GM10248 (cell line): Measurements from ENCODE around the gene NOXO1.
A peak's percentile ranks its signal among the peaks of the same experiment; 100 is the strongest.

ENCODE experiments used
- CTCF ChIA-PET: fragments of 300-600 bp; sonication (Branson Sonifier 250); formaldehyde crosslinking; extraction: SDS; loops from one replicate; lab custom pipeline; 2021; ENCODE audit warnings: antibody characterized with exemption; lab: Yijun Ruan, JAX
- POLR2A ChIA-PET: fragments of 350-650 bp; sonication (Branson Sonifier 250); formaldehyde crosslinking; extraction: SDS; loops from one replicate; lab custom pipeline; 2020; ENCODE audit warnings: antibody characterized with exemption; lab: Yijun Ruan, JAX
- DNase-seq: peaks from one replicate; pipeline ENCODE4 v3.0.0; 2012; ENCODE audit errors: extremely low spot score
- CTCF ChIP-seq: IDR thresholded peaks from 2 replicates; pipeline ENCODE4 v1.5.1; 2012; ENCODE audit warnings: mild to moderate bottlenecking, low read depth; ENCODE audit errors: extremely low read depth, missing control alignments, control extremely low read depth

The NOXO1 gene

GRCh38 chr16:1947369-1947670 lies 33.9 kb downstream of the NOXO1 start:
- CTCF ChIA-PET, result interaction anchor here (1.0 to 1.4 kb wide), 2 partner anchors 8 to 10 kb away, joined by 3 to 5 read pairs; no protein-coding TSS in a partner anchor
- no peak for DNase-seq
- POLR2A ChIA-PET, result interaction anchor here (0.6 kb wide), 1 partner anchor 414 kb away, joined by 5 read pairs; the partner anchor contains the start of gene TMEM204
- TF ChIP-seq CTCF, result no peak

GRCh38 chr16:1946495-1947368 lies 34.5 kb downstream of the NOXO1 start:
- no peak for DNase-seq
- ChIA-PET POLR2A (interaction anchor here (0.6 to 1.4 kb wide), 3 partner anchors 18 to 413 kb away, joined by 3 to 5 read pairs (median 4); partner anchors contain the start of genes RPS2, TMEM204 and TRAF7), CTCF (interaction anchor here (1.0 to 1.6 kb wide), 3 partner anchors 9 to 12 kb away, joined by 3 to 5 read pairs (median 5); partner anchors contain the start of gene NDUFB10)
- TF ChIP-seq CTCF, result no peak

- no peak for TF ChIP-seq CTCF
- CTCF ChIA-PET, result interaction anchor here (1.2 to 1.6 kb wide), 3 partner anchors 10 to 17 kb away, joined by 3 to 5 read pairs (median 5); partner anchors contain the start of gene NDUFB10
- POLR2A ChIA-PET, result interaction anchor here (1.0 to 1.4 kb wide), 2 partner anchors 19 to 210 kb away, joined by 3 to 4 read pairs; partner anchors contain the start of genes RPS2 and TRAF7
- DNase-seq, result no peak
Measured at GRCh38 chr16:1945559-1946391, 35.5 kb downstream of the NOXO1 start.

- CTCF ChIA-PET, result interaction anchor here (1.2 to 1.6 kb wide), 2 partner anchors 10 to 16 kb away, joined by 3 to 4 read pairs; partner anchors contain the start of gene RPL3L
- TF ChIP-seq CTCF, result no peak
- no peak for DNase-seq
- POLR2A ChIA-PET, result interaction anchor here (2.2 kb wide), 1 partner anchor 20 kb away, joined by 19 read pairs; the partner anchor contains the start of gene RPS2
Measured at GRCh38 chr16:1944612-1945199, 36.6 kb downstream of the NOXO1 start.

- POLR2A ChIA-PET, result interaction anchor here (0.5 to 2.2 kb wide), 5 partner anchors 15 to 212 kb away, joined by 3 to 19 read pairs (median 5); partner anchors contain the start of genes RPS2 and TRAF7
- CTCF ChIA-PET, result interaction anchor here (1.0 to 1.6 kb wide), 4 partner anchors 11 to 16 kb away, joined by 3 to 4 read pairs (median 4); partner anchors contain the start of gene RPL3L
- TF ChIP-seq CTCF, result no peak
- peak; percentile 100 for DNase-seq
Measured at GRCh38 chr16:1942810-1943726, 38.2 kb downstream of the NOXO1 start, which contains the start of gene MSRB1. TSS of gene MSRB1 (minus strand) at chr16:1943199. CDS start at chr16:1943156, 43 bp downstream.
